Esophagus (tissue), 2 donors: ENCODE measurements around the gene BICD2. TPM values are rescaled to one million over a fixed set of nuclear protein-coding genes. Genes with fewer than 3 reads are reported as not detected.

Source experiments
- H3K27ac ChIP-seq, 2 donors: one replicate each; pipeline ENCODE4 v1.5.1; 2013; ENCODE audit warnings: low read depth in 2 of 2, mild to moderate bottlenecking in 2 of 2, inconsistent platforms in 1 of 2, low read length in 1 of 2, moderate library complexity in 1 of 2
- H3K27me3 ChIP-seq, 2 donors: one replicate each; pipeline ENCODE4 v1.6.1; 2013; ENCODE audit warnings: low read length in 2 of 2, control low read depth in 1 of 2, mild to moderate bottlenecking in 1 of 2; ENCODE audit not compliant: insufficient read depth in 2 of 2, control insufficient read depth in 1 of 2
- H3K36me3 ChIP-seq, 2 donors: one replicate each; pipeline ENCODE4 v1.6.1; 2013; ENCODE audit warnings: low read length in 1 of 2; ENCODE audit not compliant: control insufficient read depth in 2 of 2, insufficient read depth in 2 of 2
- H3K4me1 ChIP-seq, 2 donors: one replicate each; pipeline ENCODE4 v1.6.1; 2013; ENCODE audit warnings: low read length in 1 of 2; ENCODE audit not compliant: control insufficient read depth in 2 of 2, insufficient read depth in 2 of 2
- H3K4me3 ChIP-seq, 2 donors: one replicate each; pipeline ENCODE4 v1.5.1; 2013; ENCODE audit warnings: low read length in 2 of 2, mild to moderate bottlenecking in 2 of 2, low read depth in 1 of 2, moderate library complexity in 1 of 2
- H3K9me3 ChIP-seq, 2 donors: one replicate each; pipeline ENCODE4 v1.6.1; 2013; ENCODE audit warnings: mild to moderate bottlenecking in 2 of 2, low read depth in 1 of 2, low read length in 1 of 2, moderate library complexity in 1 of 2; ENCODE audit not compliant: control insufficient read depth in 2 of 2, insufficient read depth in 1 of 2
- WGBS, 2 donors: extraction: QIAGEN DNeasy Blood & Tissue Kit; methylation state at CpG; one replicate each; pipeline ENCODE4 v1.1.7; 2013; 5-methylcytosine and 5-hydroxymethylcytosine counted together
- polyA plus RNA-seq, 2 donors: library from polyadenylated mRNA; stranded (reverse); fragments of 200-250 nt; gene quantifications; one replicate each; pipeline ENCODE4 v1.2.3, GENCODE V29; 2013
- donor health status: healthy with polysubstance abuse.
- donor health status: Bipolar disorder and iron deficiency.

BICD2 gene
- polyA plus RNA-seq, 2 donors = 30.9 to 41.1 TPM

DNA sequence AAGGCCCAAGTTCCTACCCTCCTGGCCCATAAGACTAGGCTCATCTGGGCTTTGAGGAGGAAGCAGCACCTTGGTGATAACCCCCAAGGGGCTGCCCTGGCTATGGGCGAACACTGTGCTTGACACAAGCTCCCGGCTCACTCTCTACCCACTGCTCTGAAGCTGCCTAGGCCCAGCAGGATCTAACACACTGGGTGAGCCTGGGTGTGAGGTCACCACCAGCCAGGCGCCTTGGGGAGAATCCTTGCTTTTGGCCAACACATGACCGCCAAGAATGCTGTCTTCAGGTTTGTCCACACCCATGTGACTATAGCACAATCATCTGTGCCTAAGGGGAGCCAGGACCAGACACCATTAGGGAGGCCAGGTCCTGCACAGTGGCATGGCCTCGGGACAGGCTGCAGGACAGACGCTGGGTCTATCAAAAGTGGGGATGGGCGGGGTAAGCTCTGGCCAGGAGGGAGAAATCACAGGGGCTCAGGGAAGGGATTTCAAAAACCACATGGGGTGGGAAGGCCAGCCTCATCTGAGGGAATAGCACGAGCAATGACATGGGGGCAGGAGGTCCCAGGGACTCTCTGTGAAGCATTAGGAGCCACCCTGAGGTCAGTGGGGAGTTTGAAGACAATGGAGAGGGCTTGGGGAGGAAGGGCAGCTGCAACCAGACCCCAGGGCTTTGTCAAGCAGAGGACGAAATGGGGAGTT, 29.6 kb downstream of the BICD2 start:
- peaks cover 22 to 50% of the 10 kb centered on the region in 2 donors for H3K4me1 ChIP-seq
- no peaks in the 10 kb centered on the region for H3K27me3 ChIP-seq
- no peak overlapping the region for H3K4me3 ChIP-seq
- H3K36me3 ChIP-seq = peaks cover 0 to 3% of the 10 kb centered on the region in 2 donors
- H3K9me3 ChIP-seq = no peaks in the 10 kb centered on the region
- peak overlapping the region in 1 of 2 donors; percentile 28 for H3K27ac ChIP-seq
- 80 to 82% methylated on average over 9 of the region's 9 CpGs for WGBS, 2 donors

DNA sequence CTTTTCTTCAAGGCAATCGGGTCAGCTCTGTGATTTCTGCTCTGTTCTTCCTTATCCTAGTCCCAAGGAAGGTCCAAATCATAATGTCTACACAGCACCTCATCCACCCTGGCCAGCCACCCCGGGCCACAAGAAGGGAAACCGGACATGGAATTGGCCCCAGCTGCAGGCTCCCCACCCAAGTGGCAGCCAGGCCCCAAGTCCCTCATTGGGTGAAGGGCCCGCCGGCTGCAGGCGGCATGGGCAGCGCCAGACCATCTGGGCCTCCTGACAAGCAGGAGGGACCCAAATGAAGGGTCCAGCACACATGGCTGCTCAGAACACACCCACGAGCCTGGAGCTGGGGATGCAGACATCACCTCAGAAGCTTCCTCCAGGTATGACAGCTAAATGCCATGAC, 33.7 kb downstream of the BICD2 start:
- Histone ChIP-seq H3K36me3 (peaks cover 3 to 38% of the 10 kb centered on the region in 2 donors), H3K4me1 (peaks cover 18 to 35% of the 10 kb centered on the region in 2 donors), H3K9me3 (no peaks in the 10 kb centered on the region), H3K27me3 (no peaks in the 10 kb centered on the region), H3K4me3 (no peak overlapping the region), H3K27ac (no peak overlapping the region)
- WGBS, 2 donors = 87 to 91% methylated on average over 8 of the region's 8 CpGs

DNA sequence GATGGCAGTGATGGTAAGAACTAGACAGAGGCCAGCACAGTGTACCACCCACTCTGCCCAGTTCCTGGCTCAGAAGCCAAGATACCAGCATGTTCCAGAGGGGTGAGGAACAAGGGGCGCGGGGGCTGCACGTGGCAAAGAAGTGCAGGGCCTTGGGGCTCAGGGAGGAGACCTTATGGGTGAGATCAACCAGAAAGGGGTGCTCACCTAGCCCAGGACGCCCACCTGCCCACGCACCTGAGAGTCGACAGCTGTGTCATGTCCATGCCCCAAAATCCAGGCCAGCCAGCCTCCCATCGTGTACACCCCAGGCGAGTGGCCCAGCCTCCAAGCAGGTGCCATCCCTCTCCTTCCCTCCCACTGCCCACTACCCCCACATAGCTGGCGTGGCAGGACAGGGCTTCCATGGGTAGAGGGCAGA, 34.9 kb downstream of the BICD2 start:
- Histone ChIP-seq H3K9me3 (no peaks in the 10 kb centered on the region), H3K36me3 (peaks cover 3 to 47% of the 10 kb centered on the region in 2 donors)

DNA sequence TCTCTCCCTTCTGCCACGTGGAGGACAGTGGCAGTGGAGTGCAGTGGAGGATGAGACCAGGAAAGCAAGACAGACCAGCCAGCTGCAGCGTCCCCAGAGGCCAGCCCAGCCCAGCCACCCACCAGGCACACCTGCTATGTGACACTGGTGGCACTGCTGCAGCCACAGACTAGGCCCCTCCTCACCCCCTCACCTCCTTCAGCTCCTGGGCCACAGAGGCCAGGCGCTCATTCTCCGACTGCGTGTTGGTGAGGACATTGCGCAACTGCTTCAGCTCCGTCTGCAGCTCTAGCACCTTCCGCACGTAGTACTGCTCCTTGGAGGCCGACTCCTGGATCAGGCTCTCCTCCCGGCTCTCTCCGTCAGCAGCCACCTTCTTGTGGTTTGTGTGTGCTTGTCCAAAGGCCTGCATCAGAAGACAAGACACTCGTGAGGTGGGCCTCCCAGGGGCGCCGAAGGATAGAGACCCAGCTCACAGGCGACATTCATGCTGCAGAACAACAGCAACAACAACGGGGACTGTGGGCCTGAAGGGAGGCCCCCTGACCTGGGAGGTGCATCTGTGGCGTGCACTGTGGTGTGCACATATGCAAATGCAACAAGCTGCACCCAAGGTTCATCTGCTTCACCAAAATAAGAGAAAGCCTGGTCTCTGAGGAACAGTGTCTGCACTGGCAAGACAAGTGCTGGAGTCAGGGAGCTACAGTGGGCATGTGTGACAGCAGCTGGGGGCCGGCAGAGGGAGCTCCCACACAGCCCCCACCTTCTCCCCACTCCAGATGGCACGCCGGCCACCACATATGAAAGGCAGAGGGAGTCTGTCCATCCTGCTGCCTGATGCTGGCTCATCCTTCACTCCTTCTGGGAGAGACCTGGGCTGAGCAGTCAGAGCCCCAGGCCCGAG, 35.5 kb downstream of the BICD2 start:
- H3K27me3 ChIP-seq = no peaks in the 10 kb centered on the region
- H3K36me3 ChIP-seq = peaks cover 3 to 47% of the 10 kb centered on the region in 2 donors
- H3K4me1 ChIP-seq = peaks cover 11 to 37% of the 10 kb centered on the region in 2 donors
- no peaks in the 10 kb centered on the region for H3K9me3 ChIP-seq
- H3K27ac ChIP-seq = no peak overlapping the region
- WGBS, 2 donors = 81 to 86% methylated on average over 22 of the region's 22 CpGs
- no peak overlapping the region for H3K4me3 ChIP-seq

More for the DNA sequence above, 34.9 kb downstream of the BICD2 start:
- H3K4me3 ChIP-seq = no peak overlapping the region
- WGBS, 2 donors = 77 to 88% methylated on average over 9 of the region's 9 CpGs
- H3K4me1 ChIP-seq = peaks cover 11 to 37% of the 10 kb centered on the region in 2 donors
- no peak overlapping the region for H3K27ac ChIP-seq
- H3K27me3 ChIP-seq = no peaks in the 10 kb centered on the region

DNA sequence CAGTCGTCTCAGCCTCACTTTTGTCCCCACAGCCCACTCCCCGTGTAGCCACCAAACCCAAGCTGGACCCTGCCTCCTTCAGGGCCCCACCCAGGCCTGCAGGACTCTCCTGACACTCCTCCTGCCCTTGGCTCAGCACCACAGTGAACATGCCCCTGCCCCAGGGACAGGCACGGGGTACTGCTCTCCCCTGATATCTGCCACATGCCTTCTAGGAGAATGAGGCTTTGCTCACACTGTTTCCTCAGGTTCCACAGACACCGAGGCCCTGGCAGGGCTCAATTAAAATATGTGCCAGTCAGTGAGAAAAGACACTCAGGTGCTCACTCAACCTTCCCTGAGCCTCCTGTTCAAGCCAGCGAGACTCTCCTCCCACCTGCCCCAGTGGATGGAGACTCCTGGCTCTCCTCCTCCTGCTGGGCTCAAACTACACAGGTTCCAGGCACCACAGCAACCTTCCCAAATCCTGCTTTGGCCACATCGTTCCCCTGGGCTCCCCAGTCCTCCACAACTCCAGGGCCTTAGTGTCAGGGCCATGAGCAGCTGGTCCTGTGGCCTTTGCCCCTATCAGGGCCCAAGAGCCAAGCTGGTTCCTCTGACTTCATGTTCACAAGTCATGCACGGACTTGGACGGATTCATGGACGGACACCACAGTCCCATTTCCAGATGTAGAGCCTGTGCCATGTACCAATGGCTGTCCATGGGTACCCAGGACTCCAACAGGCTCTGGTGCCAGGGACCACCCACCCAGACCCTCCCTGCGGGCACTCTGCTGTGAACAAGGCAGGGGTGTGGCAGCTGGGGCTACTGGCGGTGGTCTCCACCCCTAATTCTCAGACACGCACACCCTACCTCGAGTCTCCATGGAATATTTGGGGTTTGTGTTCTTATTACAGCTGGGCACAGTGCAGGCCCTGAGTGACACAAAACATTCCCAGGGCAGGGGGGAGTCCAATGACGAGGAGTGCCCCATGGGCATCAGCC, 36.6 kb downstream of the BICD2 start:
- H3K27ac ChIP-seq = no peak overlapping the region
- no peaks in the 10 kb centered on the region for H3K9me3 ChIP-seq
- no peaks in the 10 kb centered on the region for H3K27me3 ChIP-seq
- H3K4me1 ChIP-seq = peaks cover 11 to 43% of the 10 kb centered on the region in 2 donors
- WGBS, 2 donors = 82 to 90% methylated on average over 14 of the region's 14 CpGs
- no peak overlapping the region for H3K4me3 ChIP-seq
- peaks cover 3 to 47% of the 10 kb centered on the region in 2 donors for H3K36me3 ChIP-seq

DNA sequence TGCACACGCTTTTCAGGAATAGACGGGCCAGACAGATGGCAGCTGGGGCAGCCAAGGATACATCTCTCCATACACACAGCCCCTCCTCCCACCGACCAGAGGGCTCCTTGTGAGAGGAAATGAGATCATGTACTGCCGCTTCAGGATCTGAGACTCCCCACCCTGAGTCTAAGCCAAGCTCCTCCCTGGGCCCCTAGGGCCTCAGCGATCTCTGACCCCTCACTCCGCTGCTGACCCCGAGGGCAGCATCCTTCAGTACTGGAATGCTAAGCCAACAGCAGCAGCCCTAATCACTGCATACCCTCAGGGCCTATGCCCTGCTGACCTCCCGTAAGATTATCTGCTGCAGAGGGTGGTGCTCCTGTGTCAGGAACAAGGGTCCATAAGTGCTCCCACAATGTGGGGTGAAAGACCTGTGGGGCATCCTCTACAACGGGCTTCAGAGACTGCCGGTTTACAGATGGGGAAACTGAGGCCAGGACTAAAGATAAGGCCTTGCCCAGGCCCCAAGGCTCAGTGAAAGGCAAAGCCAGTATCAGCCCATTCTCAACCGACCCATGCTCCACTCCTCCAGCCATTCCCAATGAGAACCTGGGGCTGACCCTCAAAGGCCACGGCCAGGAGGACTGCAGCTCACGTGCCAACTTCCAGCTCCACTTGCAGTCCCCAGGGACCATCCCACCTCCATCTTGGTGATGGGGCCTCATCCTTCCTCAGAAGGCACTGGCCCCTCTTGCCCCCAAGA, 37.5 kb downstream of the BICD2 start:
- peaks cover 11 to 47% of the 10 kb centered on the region in 2 donors for H3K4me1 ChIP-seq
- no peaks in the 10 kb centered on the region for H3K9me3 ChIP-seq
- no peak overlapping the region for H3K27ac ChIP-seq
- WGBS, 2 donors = 67 to 72% methylated on average over 13 of the region's 13 CpGs
- no peaks in the 10 kb centered on the region for H3K27me3 ChIP-seq
- H3K4me3 ChIP-seq = no peak overlapping the region
- H3K36me3 ChIP-seq = peaks cover 3 to 48% of the 10 kb centered on the region in 2 donors

DNA sequence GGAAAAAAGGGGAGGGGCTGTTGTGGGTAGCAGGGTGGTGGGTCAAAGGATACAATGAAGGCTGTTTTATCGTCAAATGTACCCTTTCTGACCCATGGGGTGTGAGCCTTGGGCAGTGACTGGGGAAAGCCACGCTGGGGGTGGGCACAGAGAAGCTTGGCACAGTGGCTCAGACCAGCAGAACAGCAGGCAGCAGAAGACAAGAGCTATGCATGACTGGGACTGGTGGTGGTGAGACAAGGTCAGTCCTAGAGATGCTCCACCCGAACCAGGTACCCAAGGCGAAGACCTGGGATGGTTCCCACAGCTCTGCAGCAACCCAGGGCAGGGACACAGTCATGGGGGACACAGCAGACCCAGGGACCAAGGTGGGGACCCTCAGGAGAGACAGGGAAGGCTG, 38.3 kb downstream of the BICD2 start:
- 78 to 84% methylated on average over 4 of the region's 4 CpGs for WGBS, 2 donors
- H3K27ac ChIP-seq = peak overlapping the region in 1 of 2 donors; percentile 86
- no peak overlapping the region for H3K4me3 ChIP-seq
- H3K36me3 ChIP-seq = peaks cover 3 to 56% of the 10 kb centered on the region in 2 donors
- H3K9me3 ChIP-seq = no peaks in the 10 kb centered on the region
- peaks cover 11 to 53% of the 10 kb centered on the region in 2 donors for H3K4me1 ChIP-seq
- no peaks in the 10 kb centered on the region for H3K27me3 ChIP-seq

DNA sequence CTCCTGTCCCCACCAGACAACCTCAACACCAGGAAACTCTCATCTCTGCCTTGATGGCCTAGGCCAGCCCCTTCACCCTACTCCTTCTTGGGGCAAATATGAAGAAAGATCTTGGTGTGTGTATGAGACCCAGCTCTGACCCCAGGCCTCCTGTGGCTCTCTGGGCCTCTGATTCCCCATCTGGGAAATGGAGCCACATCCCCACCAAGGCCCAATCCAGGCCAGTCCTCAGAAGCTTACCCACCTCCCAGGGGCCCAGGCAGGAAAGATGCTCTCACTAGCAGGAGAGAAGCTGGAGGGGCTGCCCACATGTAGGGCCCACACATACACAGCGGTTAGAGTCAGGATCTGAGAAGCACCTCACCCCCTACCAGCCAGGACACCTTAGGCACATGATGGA, 38.9 kb downstream of the BICD2 start:
- peaks cover 8 to 48% of the 10 kb centered on the region in 2 donors for H3K4me1 ChIP-seq
- H3K36me3 ChIP-seq = peaks cover 5 to 58% of the 10 kb centered on the region in 2 donors
- H3K27ac ChIP-seq = peak overlapping the region; percentile 86 to 91
- no peaks in the 10 kb centered on the region for H3K9me3 ChIP-seq
- 91 to 96% methylated on average over 1 of the region's 1 CpG for WGBS, 2 donors
- H3K4me3 ChIP-seq = no peak overlapping the region
- H3K27me3 ChIP-seq = no peaks in the 10 kb centered on the region
